HG02884 (cell line): ENCODE results near the gene FXYD6.

Experiments used
- ATAC-seq: cut with Tn5 transposase; IDR thresholded peaks from one replicate; pipeline ENCODE4 v1.9.1; 2021; ENCODE audit warnings: mild to moderate bottlenecking, moderate library complexity; ENCODE audit not compliant: unreplicated experiment

Gene FXYD6

DNA sequence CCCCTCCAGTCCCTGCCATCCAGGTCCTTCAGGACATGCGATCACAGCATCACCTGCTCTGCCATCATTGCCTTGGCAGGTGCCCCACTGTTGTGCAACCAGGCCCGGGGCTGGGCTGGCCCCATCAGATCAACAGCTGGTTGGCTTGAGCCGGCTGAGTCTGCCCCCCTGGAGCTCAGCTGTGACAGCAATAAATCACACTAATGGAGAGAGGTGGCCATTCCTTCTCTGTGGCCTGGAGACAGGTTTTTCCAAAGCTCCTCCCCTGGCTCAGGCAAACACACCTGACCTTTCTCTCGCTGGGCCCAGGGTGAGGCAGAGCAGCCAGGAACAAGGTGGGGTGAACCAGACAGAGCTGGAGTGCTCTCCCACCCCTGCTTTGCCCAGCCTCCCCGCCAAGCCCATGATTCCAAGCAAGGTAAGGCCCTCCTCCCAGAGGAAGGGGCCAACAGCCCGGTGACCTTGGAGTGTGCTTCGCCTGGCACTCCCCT is 43.0 kb downstream of the FXYD6 start:
- no peak for ATAC-seq

DNA sequence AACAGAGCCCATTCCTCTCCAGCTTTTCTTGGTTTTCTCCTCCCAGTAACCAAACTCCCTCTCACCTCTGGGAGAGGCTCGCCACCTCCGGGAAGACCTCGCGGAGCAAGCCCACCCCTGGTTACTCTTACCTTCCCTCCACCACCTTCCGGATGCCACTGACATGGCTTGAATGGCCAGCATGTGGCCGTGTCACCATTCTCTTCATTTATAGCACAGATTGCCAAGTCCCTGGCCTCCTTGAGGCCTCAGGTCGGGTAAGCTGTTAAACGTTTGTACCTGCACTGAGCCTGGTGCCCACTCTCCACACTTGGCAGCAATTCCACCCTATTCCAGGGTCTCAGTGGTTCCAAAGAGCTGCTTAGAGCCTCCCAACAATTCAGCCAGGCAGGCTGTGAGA is 43.9 kb downstream of the FXYD6 start:
- ATAC-seq, result no peak

DNA sequence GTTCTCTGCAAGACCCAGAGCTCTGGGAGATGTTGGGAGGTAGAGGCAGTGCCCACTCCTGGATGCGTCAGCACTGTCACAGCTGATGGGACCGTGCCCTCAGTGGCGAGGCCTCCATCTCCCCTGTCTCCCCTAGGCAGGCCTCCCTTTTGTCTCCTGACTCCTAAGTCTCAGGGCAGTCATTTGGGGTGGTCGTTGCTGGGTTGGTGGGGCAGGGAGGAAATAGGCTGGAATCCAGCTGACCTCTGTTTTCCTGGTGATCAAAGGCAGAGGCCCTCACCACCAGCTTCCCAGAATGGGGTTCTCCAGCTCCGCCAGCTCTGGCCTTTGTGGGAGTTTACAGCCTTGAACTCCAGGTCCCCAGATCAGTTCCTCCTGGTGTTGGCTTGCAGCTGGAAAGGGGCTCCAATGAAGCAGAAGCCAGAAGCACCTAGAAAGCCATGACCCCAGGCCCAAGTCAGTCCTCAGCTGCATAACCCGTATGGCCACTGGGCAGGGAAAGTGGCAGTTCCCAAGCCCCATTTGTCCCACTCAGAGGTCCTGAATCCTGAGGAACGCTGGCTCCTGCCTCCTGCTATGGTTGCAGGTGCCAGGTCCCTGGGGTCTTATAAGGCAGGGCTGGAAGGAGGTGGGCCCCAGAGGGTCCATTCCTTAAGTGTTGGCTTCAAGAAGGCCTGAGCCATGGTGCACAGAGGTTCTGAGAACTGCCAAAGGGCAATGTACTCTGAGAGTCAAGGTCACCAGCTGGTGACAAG is 44.6 kb downstream of the FXYD6 start:
- ATAC-seq, result no peak

DNA sequence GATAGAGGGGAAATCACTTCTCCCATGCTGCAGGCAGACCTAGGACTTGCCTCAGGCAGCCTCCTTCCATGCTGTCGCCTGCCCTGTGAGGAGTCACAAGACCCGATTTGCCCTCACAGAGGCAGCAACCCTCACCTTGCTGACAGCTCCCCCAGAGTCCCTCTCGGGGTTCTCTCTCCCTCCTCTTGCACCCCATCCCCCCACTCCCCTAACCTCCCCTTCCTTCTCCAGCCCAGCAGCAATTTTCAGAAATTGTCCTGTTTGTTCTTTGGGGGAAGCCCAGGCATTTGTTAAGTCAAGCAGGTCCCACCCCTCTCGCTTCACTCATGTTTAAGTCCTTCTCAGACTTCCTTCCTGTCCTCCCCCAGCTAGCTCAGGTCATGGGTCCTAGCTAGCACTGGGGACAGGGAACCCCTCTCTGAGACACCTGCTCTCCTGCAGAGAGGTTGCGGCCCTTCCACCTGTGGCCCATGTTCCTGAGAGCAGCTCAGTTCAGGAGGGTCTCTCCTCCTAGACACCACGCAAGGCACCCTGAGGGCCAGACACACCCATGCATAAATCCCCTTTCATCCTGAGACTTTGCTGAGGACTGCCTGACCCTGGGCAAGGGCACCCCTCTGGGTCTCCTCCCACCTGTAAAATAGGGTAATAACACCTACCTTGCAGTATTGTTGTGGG is 45.6 kb downstream of the FXYD6 start:
- no peak for ATAC-seq

DNA sequence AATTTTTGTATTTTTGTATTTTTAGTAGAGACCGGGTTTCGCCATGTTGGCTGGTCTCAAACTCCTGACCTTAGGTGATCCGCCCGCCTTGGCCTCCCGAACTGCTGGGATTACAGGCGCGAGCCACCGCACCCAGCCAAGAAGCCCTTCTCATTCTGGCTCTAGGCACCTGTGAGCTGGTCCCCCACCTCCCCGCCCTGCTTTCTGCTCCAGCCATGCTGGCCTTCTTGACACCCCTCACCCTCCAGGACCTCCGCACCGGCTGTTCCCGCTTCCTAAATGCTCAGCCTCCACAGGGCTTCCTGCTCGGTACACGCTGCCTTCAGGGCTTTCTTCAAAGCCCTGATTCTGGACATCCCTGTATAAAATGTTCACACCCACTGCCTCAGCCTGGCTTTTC is 46.4 kb downstream of the FXYD6 start:
- no peak for ATAC-seq

DNA sequence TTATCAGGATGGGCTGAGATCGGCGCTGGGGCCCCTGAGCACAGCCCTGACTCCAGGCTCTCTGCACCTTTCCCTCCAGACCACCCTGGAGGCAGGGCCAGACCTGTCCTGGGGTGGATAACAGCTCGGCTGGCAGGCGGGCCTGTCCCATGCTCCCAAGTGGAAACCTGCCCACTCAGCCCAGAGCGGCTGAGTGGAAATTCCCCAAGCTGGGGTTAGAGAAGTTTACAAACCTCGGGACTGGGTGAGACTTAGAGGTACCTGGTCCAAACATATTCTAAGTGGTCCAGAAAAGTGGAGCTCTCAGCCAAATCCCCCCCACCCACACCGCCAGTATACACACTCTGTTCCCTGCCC is 47.1 kb downstream of the FXYD6 start:
- ATAC-seq, result no peak

DNA sequence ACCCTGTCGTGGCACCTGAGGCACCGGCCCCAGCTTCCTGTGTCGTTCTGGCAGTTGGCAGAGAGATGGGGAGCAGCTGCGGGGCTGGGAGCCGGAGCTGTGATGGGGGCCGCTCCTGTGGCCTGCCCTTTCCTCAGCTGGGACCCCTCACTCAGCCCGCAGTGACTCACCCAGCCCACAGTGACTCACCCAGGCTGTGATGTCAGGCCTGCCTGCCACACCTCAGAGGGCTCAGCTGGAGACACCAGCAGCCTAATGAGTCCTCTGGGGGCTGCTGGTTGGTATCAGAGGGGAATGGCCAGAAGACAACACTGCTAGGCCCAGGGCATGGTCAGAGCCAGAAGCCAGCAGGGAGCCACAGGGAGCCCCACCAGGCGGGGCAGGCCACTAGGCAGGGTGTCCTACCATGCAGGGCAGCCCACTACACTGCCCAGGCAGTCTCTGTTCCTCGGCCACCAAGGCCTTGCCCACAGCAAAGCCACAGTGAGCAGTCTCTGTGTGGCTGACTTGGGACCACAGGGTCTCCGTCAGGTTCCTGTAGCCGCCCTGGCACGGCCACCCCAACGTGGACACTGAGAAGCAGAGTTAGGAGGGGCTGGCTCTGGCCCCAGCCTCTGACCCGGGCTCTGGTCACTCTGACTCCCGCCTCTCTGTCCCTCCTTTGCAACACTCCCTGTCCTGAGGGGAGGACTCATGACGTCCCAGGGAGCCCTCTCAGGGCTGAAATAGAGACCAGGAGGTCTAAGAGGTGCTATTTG is 47.7 kb downstream of the FXYD6 start:
- no peak for ATAC-seq

DNA sequence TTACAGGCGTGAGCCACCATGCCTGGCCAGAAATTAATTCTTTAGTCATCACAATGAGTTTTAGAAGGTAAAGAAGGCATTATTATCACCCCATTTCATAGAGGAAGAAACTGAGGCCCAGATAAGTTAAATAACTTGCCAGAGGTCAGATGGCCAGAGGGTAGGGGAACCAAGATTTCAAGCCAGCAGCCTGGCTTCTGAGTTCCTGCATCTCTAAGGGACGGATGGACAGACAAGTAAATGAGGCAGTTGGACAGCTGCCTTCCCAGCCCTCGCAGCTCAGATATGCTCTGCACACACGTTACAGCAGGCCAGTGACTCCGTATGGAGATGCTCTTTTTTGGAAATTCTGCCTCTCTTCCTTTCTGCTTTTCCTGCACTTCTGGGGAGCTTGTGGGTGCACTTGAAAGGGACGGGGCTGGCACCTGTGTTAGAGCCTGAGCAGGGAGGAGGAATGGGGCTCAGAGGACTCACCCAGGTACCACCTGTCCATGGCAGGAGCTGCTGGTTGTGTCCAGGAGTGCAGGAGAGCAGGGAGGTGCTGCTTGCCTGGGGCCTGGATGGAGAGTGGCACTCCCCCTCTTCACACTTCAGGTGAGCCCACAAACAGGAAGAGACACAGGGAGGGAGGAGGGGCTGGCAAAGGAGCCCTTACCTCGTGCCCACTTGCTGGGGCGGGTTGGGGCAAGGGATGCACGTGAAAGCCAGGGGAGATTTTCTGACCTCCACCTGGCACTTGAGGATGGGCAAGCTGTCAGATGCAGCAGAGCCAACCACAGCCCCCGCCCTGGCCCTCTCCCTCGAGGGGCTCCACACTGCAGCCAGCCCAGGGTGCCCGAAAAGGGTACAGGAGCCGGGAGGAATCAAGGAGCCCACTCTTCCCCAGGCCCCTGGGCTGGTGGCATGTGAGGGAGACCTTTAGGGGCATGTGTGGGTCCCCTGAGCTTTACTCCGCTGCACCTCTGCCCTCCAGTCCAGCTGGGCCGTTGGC is 48.6 kb downstream of the FXYD6 start:
- no peak for ATAC-seq

DNA sequence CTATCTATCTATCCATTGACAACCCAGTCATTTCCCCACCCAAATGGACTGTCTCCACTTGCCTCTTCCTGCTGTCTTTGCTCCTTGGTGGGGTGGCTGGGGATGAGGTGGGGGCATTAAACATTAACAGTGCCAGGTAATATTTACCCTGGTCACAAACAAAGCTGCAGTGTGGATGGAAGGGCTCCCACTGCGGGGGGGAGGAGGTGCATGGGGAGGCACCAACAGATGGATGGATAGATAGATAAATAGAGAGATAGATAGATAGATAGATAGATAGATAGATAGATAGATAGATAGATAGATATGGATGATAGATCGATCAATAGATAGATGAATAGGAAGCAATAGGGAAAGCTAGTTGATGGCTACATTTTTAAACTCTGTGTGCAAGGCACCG is 49.6 kb downstream of the FXYD6 start:
- ATAC-seq, result no peak

DNA sequence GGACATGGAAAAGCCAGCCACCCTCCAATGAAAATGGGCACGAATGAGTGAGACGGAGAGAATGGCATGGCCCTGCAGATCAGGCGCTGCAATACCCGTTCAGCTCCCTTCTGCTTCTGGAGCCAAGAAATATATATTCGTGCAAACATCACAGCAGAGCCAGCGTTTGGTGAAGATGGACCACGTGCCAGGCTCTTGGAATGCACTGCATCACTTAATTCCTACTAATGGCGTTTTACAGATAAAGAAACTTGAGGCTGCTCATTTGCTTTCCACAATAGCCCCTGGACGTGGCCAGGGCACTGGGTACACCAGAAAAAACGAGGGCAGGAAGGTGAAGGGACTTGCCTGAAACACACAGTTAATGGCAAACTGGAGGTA is 50.3 kb downstream of the FXYD6 start:
- ATAC-seq, result no peak

DNA sequence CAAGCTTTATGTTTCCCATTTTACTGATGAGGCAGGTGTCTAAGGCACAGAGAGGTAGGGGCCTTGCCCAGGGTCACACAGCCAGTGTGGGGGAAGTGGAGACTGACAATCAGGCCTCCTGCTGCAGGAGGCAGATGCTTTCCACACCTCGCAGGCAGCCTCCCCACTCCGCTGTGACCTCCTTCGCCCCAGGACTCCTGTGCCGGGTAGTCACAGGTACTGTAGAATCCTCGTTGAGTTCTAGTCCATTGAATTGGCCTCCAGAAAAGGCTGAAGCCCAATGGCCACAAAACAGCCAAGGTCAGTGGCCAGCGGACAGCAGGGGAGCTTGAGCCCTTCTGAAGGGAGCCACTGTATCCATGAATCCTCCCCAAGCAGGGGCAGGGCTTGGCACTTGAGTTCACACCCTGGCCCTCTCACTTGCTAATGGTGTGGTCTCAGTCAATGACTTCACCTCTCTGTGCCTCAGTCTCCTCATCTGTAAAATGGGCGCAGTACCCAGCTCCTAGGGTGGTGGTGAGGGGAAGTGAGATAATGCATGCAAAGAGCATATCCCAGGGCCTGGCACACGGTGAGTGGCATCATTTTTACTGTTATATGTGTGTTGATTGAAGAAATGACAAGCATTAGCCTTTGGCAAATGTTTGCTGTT is 50.8 kb downstream of the FXYD6 start:
- no peak for ATAC-seq

DNA sequence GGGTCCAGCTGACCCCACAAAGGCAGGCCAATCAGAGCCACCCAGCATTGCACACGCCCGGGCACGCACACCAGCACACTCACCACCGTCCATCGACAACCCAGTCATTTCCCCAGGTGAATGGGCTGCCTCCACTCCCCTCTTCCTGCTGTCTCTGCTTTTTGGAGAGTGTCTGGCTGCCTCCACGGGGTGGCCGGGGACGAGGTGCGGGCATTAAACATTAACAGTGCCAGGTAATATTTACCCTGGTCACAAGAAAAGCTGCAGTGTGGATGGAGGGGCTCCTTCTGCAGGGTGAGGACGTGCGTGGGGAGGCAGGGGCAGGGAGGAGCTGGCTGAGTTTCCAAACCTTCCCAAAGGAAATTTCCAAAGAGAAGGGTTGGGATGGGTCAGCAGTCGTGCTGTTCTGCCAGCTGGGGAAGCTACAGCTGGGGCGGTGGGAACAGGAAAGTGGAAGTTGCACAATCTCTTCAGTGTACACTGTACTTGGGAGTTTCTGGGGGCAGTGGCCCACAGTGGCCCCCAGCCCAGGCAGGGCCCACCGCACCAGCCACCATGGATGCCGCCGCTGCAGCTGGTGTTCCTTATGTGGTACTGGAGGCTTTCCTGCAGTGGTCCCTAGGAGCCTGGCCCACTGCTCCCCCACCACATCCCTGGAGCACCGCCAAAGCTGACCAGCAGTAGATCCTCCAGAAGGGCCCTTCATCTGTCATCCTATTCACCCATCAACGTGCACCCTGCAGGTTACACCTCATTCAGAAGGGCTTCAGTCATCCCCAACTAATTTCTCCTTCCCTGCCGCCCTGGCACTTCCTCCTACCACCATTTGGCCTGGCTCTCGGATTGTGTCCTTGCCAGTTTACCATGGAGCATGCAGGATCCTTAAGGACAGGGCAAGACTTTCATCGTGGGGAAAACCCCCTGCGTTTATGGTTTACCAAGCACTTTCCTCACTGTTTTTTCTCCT is 51.6 kb downstream of the FXYD6 start, which contains the start of gene FXYD2:
Gene FXYD2, minus strand, starts transcription at position 174 of the 967 bp plus-strand sequence. Its CDS starts 66 bp downstream, at position 108.
- ATAC-seq, result no peak

DNA sequence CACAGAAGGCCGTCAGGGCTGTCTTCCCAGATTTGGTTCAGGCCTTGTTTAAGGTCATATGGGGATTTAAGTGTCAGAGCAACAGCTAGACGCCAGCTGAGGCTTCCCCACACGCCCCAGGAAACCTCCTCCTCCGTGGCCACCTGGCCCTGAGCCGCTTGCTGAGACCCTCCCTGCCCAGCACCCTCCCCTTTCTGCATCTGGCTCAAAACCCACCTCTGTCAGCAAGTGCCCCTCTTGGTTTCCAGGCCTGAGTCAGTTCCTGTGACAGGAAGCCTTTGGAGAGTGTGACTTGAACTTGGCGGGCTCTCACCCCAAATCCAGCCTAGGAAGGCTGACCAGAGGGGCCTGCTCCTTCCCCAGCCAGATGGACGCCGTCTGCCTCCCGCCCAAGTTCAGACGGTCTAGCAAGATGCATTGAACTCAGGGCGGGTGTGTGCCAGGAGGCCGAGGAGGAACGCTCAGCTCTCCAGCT is 52.5 kb downstream of the FXYD6 start:
- ATAC-seq, result no peak

DNA sequence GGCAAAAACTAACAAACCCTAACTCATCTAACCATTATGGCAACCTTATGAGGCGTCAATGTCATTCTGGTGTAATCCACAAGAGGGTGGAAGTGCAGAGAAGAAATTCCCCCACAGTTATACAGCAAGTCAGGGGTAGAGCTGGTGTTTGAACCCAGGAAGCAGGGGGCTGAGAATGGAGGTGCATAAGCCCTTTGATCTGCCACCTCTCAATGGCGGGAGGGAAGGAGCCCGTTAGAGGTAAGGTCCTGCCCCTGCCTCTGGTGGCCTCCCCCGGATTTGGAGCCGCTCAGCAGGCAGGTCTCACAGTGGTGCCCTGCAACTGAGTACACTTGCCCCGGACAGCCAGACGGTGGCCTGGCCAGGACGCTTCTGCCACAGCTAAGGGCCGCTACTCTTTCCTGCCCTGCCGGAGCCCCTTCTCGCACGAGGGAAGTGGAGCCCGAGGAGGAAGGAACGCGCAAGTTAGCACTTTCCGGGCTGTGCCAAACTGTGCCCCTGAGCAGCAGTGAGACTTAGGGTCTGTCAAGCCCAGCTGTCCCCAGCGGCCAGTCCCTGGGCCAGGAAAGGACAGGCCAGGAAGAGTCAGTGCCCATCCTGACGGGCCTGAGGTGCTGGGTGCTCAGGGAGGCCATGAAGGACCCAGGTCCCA is 53.0 kb downstream of the FXYD6 start:
- ATAC-seq, result no peak

DNA sequence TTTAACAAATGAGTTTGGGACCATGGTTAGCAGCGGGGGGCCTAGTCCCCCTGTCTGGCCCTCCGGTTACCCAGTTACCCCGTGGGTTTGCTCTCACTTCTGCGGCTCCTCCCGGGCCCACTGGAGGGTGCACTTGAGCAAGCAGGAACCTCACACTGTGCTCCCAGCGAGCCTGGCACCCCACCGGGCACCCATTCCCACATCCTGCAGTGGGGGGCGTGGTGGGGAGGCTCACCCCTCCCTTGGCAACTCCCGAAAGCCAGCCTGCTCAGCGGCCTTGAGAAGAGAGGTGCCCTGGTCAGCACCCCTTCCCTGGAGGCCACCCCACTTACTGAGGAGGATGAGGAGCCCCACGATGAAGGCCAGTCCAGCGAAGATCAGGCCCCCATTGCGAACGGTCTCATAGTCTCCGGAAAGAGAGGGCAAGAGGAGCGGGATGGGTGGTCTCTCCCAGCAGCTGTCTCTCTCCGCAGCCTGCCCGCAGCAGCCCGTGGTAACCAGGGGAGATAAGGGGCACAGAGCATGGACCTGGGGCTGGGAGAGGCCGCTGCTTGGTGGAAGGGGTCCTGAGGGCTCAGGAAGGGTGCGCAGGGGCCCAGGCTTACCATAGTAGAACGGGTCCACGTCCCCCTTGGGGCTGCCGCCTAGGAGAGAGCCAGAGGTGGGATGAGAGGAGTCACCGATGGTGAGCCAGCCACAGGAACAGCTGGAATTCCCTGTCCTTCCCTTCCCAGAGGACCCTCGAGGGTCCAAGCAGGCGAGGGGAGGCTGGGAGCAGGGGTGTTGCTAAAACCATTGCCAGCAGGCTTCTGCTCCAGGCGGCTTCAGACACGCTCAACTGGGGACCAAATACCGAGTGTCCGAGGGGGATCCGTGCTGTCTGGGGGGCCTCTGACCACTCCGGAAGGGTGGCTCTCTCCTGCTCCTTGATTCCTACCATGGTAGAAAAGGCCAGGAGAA is 54.1 kb downstream of the FXYD6 start:
- ATAC-seq, result no peak

DNA sequence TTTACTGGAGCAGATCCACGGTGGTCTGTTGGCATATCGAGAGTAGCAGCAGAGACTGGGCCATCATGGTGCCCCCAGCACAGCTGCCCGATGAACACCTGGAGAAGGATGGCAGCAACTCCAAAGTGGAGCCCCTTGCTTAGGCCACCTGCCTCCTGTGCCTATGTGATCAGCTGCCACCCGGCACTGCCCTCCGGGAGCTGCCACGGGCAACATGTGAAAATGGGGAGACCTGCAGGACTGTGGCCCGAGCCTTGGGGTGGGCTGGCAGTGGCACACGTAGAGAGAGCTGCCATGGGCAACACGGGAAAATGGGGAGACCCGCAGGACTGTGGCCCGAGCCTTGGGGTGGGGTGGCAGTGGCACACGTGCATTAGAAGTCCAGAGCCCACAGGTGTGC is 55.0 kb downstream of the FXYD6 start:
- ATAC-seq, result no peak

DNA sequence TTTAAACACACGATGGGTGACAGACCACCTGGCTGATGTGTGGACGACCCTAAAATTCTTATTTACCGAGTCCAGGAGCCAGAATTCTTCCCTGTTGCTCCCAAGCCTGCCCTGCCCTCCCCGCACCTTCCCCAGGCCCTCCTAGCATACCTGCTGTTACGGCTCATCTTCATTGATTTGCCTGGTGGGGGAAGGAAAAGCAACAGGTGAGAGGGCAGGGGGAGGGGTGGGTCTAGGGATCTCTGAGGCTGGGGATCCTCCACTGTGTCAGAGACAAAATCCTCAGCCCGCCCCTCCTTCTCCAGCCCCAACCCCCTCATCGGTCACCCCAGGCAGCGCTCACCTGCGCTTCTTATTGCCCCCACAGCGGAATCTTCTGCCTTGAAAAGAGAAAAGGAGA is 55.9 kb downstream of the FXYD6 start:
- no peak for ATAC-seq
